Activated naive CD4-positive, alpha-beta T cell treated with anti-CD3 and anti-CD28 coated beads, Interleukin-2, amount 50 U/mL, for 24 hours (primary cell): Measurements from ENCODE around the gene NMBR.
"Not testable (repeated sequence)": the region's sequence is repeated elsewhere in the genome, so short reads cannot be mapped to it uniquely, and the experiment has no call there.

Experiments
- H3K27ac Mint-ChIP-seq: one replicate; pipeline ENCODE4 v1.8.0; 2021; ENCODE audit warnings: mild to moderate bottlenecking, mixed read lengths
- H3K27me3 Mint-ChIP-seq: one replicate; pipeline ENCODE4 v1.8.0; 2021; ENCODE audit warnings: mixed read lengths
- H3K36me3 Mint-ChIP-seq: one replicate; pipeline ENCODE4 v1.8.0; 2021; ENCODE audit warnings: mixed read lengths
- H3K4me1 Mint-ChIP-seq: one replicate; pipeline ENCODE4 v1.8.0; 2021; ENCODE audit warnings: mixed read lengths
- H3K4me3 Mint-ChIP-seq: one replicate; pipeline ENCODE4 v1.8.0; 2021; ENCODE audit warnings: mild to moderate bottlenecking, mixed read lengths
- H3K9me3 Mint-ChIP-seq: one replicate; pipeline ENCODE4 v1.8.0; 2021; ENCODE audit warnings: mixed read lengths

Gene NMBR

GRCh38 chr6:142167486-142167885 lies 20.6 kb upstream of the NMBR start:
- Mint-ChIP-seq H3K36me3 (peaks cover 9% of the 10 kb centered on the region), H3K27ac (no peak overlapping the region), H3K9me3 (no peaks in the 10 kb centered on the region), H3K27me3 (no peaks in the 10 kb centered on the region), H3K4me1 (peaks cover 25% of the 10 kb centered on the region), H3K4me3 (no peak overlapping the region)

- Mint-ChIP-seq H3K36me3 (peaks cover 7% of the 10 kb centered on the region), H3K27me3 (no peaks in the 10 kb centered on the region), H3K9me3 (no peaks in the 10 kb centered on the region), H3K4me3 (no peak overlapping the region), H3K4me1 (peaks cover 29% of the 10 kb centered on the region), H3K27ac (no peak overlapping the region)
Observed at GRCh38 chr6:142167071-142167470, 20.1 kb upstream of the NMBR start.

GRCh38 chr6:142165227-142165626 lies 18.3 kb upstream of the NMBR start:
- H3K4me3 Mint-ChIP-seq, result no peak overlapping the region
- H3K9me3 Mint-ChIP-seq, result no peaks in the 10 kb centered on the region
- no peaks in the 10 kb centered on the region for H3K27me3 Mint-ChIP-seq
- peaks cover 42% of the 10 kb centered on the region for H3K4me1 Mint-ChIP-seq
- H3K36me3 Mint-ChIP-seq, result peaks cover 7% of the 10 kb centered on the region
- H3K27ac Mint-ChIP-seq, result no peak overlapping the region

- Mint-ChIP-seq H3K27me3 (no peaks in the 10 kb centered on the region), H3K4me3 (no peak overlapping the region), H3K27ac (no peak overlapping the region), H3K4me1 (peaks cover 51% of the 10 kb centered on the region), H3K9me3 (no peaks in the 10 kb centered on the region), H3K36me3 (peaks cover 8% of the 10 kb centered on the region)
Observed at GRCh38 chr6:142162780-142163179, 15.9 kb upstream of the NMBR start.

- H3K36me3 Mint-ChIP-seq, H3K27ac Mint-ChIP-seq, H3K9me3 Mint-ChIP-seq, H3K4me3 Mint-ChIP-seq, H3K27me3 Mint-ChIP-seq: not testable (repeated sequence)
- peaks cover 73% of the 10 kb centered on the region for H3K4me1 Mint-ChIP-seq
Observed at GRCh38 chr6:142156758-142157068, 9.8 kb upstream of the NMBR start.

GRCh38 chr6:142155895-142156757 lies 9.2 kb upstream of the NMBR start:
- Mint-ChIP-seq H3K27ac (peak overlapping the region; percentile 83), H3K27me3 (no peaks in the 10 kb centered on the region), H3K36me3 (peaks cover 8% of the 10 kb centered on the region), H3K9me3 (no peaks in the 10 kb centered on the region), H3K4me1 (peaks cover 76% of the 10 kb centered on the region), H3K4me3 (peak overlapping the region; percentile 26)

GRCh38 chr6:142155091-142155490 lies 8.2 kb upstream of the NMBR start:
- Mint-ChIP-seq H3K27me3 (no peaks in the 10 kb centered on the region), H3K4me3 (no peak overlapping the region), H3K9me3 (no peaks in the 10 kb centered on the region), H3K4me1 (peaks cover 78% of the 10 kb centered on the region), H3K36me3 (peaks cover 10% of the 10 kb centered on the region), H3K27ac (no peak overlapping the region)

- Mint-ChIP-seq H3K9me3 (no peaks in the 10 kb centered on the region), H3K36me3 (peaks cover 8% of the 10 kb centered on the region), H3K4me1 (peaks cover 79% of the 10 kb centered on the region), H3K27ac (peak overlapping the region; percentile 84), H3K27me3 (no peaks in the 10 kb centered on the region), H3K4me3 (no peak overlapping the region)
Observed at GRCh38 chr6:142154336-142154735, 7.4 kb upstream of the NMBR start.

- Mint-ChIP-seq H3K4me3 (peak overlapping the region; percentile 45), H3K27ac (peak overlapping the region; percentile 91), H3K9me3 (no peaks in the 10 kb centered on the region), H3K36me3 (peaks cover 8% of the 10 kb centered on the region), H3K27me3 (no peaks in the 10 kb centered on the region), H3K4me1 (peaks cover 86% of the 10 kb centered on the region)
Observed at GRCh38 chr6:142153196-142153595, 6.3 kb upstream of the NMBR start.

GRCh38 chr6:142152746-142153145 lies 5.8 kb upstream of the NMBR start:
- no peaks in the 10 kb centered on the region for H3K9me3 Mint-ChIP-seq
- H3K4me3 Mint-ChIP-seq, result peak overlapping the region; percentile 45
- H3K36me3 Mint-ChIP-seq, result peaks cover 8% of the 10 kb centered on the region
- peak overlapping the region; percentile 91 for H3K27ac Mint-ChIP-seq
- peaks cover 87% of the 10 kb centered on the region for H3K4me1 Mint-ChIP-seq
- no peaks in the 10 kb centered on the region for H3K27me3 Mint-ChIP-seq

GRCh38 chr6:142141531-142141930 lies 5.4 kb downstream of the NMBR start:
- not testable (repeated sequence) for H3K9me3 Mint-ChIP-seq, H3K27me3 Mint-ChIP-seq, H3K36me3 Mint-ChIP-seq, H3K27ac Mint-ChIP-seq, H3K4me3 Mint-ChIP-seq
- H3K4me1 Mint-ChIP-seq, result peaks cover 16% of the 10 kb centered on the region

GRCh38 chr6:142138876-142139275 lies 8.0 kb downstream of the NMBR start:
- Mint-ChIP-seq H3K4me1 (no peaks in the 10 kb centered on the region), H3K27ac (no peak overlapping the region), H3K36me3 (no peaks in the 10 kb centered on the region), H3K9me3 (no peaks in the 10 kb centered on the region), H3K27me3 (peaks cover 9% of the 10 kb centered on the region), H3K4me3 (no peak overlapping the region)

GRCh38 chr6:142132625-142133024 lies 14.3 kb downstream of the NMBR start, which contains the start of gene GJE1:
TSS of gene GJE1 (plus strand) at chr6:142132925. CDS start at chr6:142133159, 234 bp downstream.
- peaks cover 16% of the 10 kb centered on the region for H3K27me3 Mint-ChIP-seq

GRCh38 chr6:142130814-142131213 lies 16.1 kb downstream of the NMBR start:
- Mint-ChIP-seq H3K36me3 (no peaks in the 10 kb centered on the region), H3K27me3 (peaks cover 14% of the 10 kb centered on the region), H3K27ac (no peak overlapping the region), H3K4me1 (no peaks in the 10 kb centered on the region), H3K9me3 (no peaks in the 10 kb centered on the region), H3K4me3 (no peak overlapping the region)

More at GRCh38 chr6:142132625-142133024, 14.3 kb downstream of the NMBR start, which contains the start of gene GJE1:
- Mint-ChIP-seq H3K4me3 (no peak within 1 kb of the TSS), H3K36me3 (no peaks in the 10 kb centered on the region), H3K9me3 (no peaks in the 10 kb centered on the region), H3K4me1 (no peaks in the 10 kb centered on the region), H3K27ac (no peak within 1 kb of the TSS)

GRCh38 chr6:142121342-142121741 lies 25.6 kb downstream of the NMBR start:
- Mint-ChIP-seq H3K27me3 (peaks cover 4% of the 10 kb centered on the region), H3K4me3 (no peak overlapping the region), H3K9me3 (no peaks in the 10 kb centered on the region), H3K4me1 (no peaks in the 10 kb centered on the region), H3K27ac (no peak overlapping the region), H3K36me3 (no peaks in the 10 kb centered on the region)

- Mint-ChIP-seq H3K9me3 (no peaks in the 10 kb centered on the region), H3K27ac (no peak overlapping the region), H3K36me3 (no peaks in the 10 kb centered on the region), H3K27me3 (peaks cover 6% of the 10 kb centered on the region), H3K4me1 (no peaks in the 10 kb centered on the region), H3K4me3 (no peak overlapping the region)
Observed at GRCh38 chr6:142118925-142119324, 28.0 kb downstream of the NMBR start.

GRCh38 chr6:142118328-142118727 lies 28.6 kb downstream of the NMBR start:
- Mint-ChIP-seq H3K27ac (no peak overlapping the region), H3K4me1 (no peaks in the 10 kb centered on the region), H3K9me3 (no peaks in the 10 kb centered on the region), H3K36me3 (no peaks in the 10 kb centered on the region), H3K27me3 (peaks cover 6% of the 10 kb centered on the region), H3K4me3 (no peak overlapping the region)
